SK-MEL-5 (cell line): ENCODE measurements around the gene NFE2L3. TPM values are rescaled to one million over a fixed set of nuclear protein-coding genes. Genes with fewer than 3 reads are reported as not detected.
"Not testable (repeated sequence)": the region's sequence is repeated elsewhere in the genome, so short reads cannot be mapped to it uniquely, and the experiment has no call there.

ENCODE experiments used
- DNase-seq: peaks from one replicate; pipeline ENCODE4 v3.0.0-alpha.2; 2016; ENCODE audit warnings: low read depth, low spot score
- in situ Hi-C: cut with HindIII; loops from 2 replicates; pipeline ENCODE4 v1.10.0; 2016; ENCODE audit warnings: low sequenced_read_pairs, high pct_unique_total_duplicates, low pct_unique_long_range_greater_than_20kb
- total RNA-seq: library from RNA; depleted of rRNA; stranded (reverse); fragments of >200 nt; shearing (Covaris generic); gene quantifications from 2 replicates; pipeline ENCODE4 v1.2.3, GENCODE V29; 2014

The NFE2L3 gene
- total RNA-seq, 1 experiment from 2014 or later: 9.3 TPM

DNA sequence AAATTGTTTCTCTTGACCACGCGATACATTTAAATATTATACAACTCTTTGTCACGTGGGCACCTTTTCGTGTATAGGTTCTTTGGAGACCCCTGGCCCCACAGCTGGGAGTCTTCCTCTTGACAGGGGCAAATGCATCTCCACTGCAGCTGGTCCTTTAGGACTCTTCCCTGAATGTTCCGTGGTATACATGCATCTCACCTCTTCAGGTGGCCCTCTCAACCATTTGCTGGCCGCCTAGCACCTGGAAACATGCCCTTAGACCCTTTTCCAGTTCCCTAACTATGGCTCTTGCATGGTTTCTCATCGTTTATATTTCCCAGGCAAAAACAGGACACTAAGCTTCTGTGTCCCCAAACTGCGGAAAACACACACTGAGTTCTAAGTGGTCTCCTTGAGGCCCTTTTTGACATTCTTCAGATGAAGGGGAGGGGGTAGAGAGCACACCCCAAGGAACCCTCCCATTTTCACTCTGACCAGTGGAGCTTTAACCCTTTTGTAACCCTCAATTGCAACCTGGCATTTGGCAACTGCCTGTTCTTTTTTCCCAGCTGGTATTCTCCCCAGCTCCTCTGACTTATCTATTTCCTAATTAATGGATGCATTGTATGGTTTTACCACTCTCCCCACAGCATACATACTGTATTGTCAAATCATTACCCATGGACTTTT is 28.0 kb downstream of the NFE2L3 start:
- DNase-seq: no peak

DNA sequence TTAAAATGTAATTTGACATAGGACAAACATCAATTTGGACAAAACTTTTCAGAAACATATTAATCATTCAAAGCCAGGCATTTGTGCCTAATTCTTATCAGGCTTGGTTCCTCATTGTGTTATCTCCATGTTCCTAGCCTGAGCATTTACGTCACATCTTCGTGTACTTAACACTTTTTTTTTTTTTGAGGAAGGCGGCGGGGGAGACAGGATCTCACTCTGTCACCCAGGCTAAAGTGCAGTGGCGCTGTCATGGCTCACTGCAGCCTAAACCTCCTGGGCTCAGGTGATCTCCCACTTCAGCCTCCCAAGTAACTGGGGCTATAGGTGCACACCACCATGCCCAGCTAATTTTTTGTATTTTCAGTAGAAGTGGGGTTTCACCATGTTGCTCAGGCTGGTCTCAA is 28.8 kb downstream of the NFE2L3 start:
- DNase-seq: no peak

More for the DNA sequence above, 28.0 kb downstream of the NFE2L3 start:
- in situ Hi-C loops: loop anchor here (10.0 kb wide), 1 partner anchor 85 kb away; no protein-coding TSS in a partner anchor

DNA sequence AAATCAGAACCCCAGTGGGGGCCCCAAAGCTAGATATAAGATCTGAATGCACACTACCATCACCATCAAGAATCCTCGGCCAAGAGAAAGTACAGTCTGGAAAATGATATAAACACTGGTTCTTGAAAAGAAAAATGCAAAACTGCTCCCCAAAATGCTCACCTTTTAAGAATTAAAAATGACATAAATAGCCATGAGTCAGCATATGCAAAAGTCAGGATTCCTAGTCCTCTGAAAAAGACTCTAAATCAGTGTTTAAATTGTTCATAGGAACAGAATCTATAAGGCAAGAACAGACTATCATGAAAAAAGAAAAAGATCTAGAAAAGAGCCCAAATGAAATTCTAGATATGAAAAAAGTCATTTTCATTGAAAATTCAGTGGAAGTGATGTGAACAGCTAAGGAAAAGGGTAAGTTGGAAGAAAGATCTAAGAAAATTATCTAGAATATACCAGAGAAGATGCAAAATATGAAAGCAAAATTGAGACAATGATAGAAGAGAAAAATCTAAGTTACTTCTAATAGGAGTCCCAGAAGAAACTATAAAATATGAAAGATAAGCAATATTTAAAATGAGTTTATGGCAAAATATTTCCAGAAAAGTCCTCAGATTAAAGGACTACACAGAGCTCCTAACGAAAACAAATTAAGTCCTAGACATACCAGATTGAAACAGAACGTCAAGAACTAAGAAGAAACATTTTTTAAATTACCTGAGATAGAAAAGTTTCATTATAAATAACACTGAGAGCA is 29.7 kb downstream of the NFE2L3 start:
- in situ Hi-C loops: loop anchor here (10.0 kb wide), 1 partner anchor 87 kb away; no protein-coding TSS in a partner anchor
- no peak for DNase-seq

More for the DNA sequence above, 28.8 kb downstream of the NFE2L3 start:
- in situ Hi-C loops: loop anchor here (10.0 kb wide), 1 partner anchor 86 kb away; no protein-coding TSS in a partner anchor

DNA sequence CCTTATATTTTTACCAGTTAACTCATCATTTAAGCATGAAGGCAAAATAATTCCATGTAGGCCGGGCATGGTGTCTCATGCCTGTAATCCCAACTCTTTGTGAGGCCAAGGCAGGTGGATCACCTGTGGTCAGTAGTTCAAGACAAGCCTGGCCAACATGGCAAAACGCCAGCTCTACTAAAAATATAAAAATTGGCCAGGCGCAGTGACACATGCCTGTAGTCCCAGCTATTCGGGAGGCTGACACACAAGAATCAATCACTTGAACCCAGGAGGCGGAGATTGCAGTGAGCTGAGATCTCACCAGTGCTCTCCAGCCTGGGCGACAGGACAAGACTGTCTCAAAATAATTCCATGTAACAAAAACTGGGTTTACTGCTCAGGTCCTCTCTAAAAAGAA is 30.3 kb downstream of the NFE2L3 start:
- no peak for DNase-seq
- in situ Hi-C loops: loop anchor here (10.0 kb wide), 1 partner anchor 87 kb away; no protein-coding TSS in a partner anchor

DNA sequence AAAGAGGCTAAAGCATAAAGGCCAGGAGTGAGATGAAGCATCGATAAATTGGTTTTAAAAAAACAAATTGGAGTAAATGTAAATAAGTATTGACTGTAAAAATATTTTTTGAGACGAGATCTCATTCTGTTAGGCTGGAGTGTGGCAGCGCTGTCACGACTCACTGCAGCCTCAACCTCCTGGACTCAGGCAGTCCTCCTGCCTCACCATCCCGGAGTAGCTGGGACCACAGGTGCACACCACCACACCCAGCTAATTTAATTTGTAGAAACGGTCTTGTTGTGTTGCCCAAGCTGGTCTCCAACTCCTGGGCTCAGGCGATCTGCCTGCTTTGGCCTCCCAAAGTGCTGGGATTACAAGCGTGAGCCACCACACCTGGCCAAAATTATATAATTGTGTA is 30.7 kb downstream of the NFE2L3 start:
- in situ Hi-C loops: loop anchor here (10.0 kb wide), 1 partner anchor 88 kb away; no protein-coding TSS in a partner anchor
- DNase-seq: no peak

DNA sequence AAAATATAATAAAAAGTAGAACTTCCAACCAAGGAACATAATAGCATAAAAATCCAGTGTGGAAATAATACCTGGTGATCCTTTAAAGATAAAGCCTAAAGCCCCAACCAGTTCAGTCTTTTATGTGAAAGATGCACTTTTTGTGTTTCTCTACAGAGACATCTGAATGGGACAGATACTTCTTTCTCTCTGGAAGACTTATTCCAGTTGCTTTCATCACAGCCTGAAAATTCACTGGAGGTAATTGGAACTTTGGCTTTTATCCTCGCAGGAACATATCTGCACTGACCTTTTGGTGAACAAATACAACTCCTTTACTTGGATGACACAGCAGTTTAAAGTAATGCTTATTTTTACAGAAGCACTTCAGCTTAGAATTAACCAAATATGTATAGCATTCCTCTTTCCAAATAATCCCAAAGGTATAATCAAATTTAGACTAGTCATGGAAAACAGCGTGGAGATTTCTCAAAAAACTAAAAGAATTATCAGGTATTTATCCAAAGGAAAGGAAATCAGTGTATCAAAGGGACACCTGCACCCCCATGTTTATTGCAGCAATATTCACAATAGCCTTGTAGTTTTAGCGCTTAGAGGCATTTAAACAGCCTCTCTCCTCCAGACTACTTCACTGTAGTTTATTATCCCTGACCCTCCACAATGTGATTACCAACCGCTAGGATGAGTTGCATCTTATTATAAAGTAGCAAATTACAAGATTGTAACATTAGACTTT is 31.7 kb downstream of the NFE2L3 start:
- in situ Hi-C loops: loop anchor here (10.0 kb wide), 1 partner anchor 89 kb away; no protein-coding TSS in a partner anchor
- no peak for DNase-seq

DNA sequence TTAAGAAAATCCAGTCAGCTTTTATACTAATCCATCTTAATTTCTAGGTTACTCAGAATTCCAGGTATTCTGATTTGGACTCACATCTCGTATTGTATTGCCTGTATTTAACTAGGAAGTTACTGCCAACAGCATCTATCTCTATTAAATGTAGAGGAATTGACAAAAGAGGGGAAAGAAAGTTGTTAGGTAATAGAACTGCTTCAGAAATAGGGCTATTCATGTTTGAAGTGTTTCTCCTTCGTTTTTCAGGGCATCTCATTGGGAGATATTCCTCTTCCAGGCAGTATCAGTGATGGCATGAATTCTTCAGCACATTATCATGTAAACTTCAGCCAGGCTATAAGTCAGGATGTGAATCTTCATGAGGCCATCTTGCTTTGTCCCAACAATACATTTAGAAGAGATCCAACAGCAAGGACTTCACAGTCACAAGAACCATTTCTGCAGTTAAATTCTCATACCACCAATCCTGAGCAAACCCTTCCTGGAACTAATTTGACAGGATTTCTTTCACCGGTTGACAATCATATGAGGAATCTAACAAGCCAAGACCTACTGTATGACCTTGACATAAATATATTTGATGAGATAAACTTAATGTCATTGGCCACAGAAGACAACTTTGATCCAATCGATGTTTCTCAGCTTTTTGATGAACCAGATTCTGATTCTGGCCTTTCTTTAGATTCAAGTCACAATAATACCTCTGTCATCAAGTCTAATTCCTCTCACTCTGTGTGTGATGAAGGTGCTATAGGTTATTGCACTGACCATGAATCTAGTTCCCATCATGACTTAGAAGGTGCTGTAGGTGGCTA is 32.5 kb downstream of the NFE2L3 start:
- in situ Hi-C loops: loop anchor here (10.0 kb wide), 1 partner anchor 90 kb away; no protein-coding TSS in a partner anchor
- DNase-seq: not testable (repeated sequence)

DNA sequence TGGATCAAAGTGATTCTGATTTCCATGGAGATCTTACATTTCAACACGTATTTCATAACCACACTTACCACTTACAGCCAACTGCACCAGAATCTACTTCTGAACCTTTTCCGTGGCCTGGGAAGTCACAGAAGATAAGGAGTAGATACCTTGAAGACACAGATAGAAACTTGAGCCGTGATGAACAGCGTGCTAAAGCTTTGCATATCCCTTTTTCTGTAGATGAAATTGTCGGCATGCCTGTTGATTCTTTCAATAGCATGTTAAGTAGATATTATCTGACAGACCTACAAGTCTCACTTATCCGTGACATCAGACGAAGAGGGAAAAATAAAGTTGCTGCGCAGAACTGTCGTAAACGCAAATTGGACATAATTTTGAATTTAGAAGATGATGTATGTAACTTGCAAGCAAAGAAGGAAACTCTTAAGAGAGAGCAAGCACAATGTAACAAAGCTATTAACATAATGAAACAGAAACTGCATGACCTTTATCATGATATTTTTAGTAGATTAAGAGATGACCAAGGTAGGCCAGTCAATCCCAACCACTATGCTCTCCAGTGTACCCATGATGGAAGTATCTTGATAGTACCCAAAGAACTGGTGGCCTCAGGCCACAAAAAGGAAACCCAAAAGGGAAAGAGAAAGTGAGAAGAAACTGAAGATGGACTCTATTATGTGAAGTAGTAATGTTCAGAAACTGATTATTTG is 33.3 kb downstream of the NFE2L3 start:
- no peak for DNase-seq
- in situ Hi-C loops: loop anchor here (10.0 kb wide), 1 partner anchor 90 kb away; no protein-coding TSS in a partner anchor

DNA sequence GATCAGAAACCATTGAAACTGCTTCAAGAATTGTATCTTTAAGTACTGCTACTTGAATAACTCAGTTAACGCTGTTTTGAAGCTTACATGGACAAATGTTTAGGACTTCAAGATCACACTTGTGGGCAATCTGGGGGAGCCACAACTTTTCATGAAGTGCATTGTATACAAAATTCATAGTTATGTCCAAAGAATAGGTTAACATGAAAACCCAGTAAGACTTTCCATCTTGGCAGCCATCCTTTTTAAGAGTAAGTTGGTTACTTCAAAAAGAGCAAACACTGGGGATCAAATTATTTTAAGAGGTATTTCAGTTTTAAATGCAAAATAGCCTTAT is 33.8 kb downstream of the NFE2L3 start:
- no peak for DNase-seq
- in situ Hi-C loops: loop anchor here (10.0 kb wide), 1 partner anchor 91 kb away; no protein-coding TSS in a partner anchor

DNA sequence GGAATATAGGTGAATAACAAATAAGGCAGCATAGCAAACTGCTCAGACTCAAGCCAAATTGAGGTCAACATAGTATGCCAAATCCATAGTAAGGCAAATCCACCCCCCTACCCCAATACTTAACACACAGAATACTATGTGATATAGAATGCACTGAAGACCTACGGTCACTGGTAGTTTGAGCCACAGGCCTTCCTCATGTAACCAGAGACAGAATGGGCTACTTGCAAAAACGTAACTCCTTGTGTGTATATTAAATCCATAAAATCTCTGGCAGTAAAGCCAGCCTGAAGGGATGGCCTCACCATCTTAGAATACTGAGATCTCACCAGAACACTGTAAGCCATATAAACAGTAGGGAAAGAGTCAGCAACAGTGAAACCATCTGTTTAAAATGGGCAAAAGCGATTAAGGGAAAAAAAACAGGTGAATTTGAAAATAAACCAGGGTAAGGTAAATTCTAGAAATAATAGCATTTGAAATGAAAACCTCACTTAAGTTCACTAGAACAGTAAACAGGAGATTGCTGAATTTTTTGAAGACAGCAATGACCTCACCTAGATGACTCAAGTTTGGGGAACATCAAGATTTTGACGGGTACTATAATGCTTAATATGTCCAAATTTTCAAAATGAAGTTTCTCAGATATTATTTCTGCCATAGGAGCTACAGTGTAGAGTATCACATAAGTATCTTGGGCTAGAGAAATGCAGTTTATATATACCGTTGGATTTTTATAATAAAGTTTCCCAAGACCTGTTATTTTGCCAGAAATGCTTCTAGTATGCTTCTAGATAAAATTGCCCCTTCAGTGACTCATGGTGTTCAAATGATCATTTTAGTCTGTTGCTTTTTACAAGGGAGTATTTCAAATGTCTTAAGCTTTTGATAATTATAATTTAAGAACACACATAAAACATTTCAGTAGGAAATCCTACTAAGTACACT is 34.6 kb downstream of the NFE2L3 start:
- DNase-seq: no peak
- in situ Hi-C loops: loop anchor here (10.0 kb wide), 1 partner anchor 92 kb away; no protein-coding TSS in a partner anchor

DNA sequence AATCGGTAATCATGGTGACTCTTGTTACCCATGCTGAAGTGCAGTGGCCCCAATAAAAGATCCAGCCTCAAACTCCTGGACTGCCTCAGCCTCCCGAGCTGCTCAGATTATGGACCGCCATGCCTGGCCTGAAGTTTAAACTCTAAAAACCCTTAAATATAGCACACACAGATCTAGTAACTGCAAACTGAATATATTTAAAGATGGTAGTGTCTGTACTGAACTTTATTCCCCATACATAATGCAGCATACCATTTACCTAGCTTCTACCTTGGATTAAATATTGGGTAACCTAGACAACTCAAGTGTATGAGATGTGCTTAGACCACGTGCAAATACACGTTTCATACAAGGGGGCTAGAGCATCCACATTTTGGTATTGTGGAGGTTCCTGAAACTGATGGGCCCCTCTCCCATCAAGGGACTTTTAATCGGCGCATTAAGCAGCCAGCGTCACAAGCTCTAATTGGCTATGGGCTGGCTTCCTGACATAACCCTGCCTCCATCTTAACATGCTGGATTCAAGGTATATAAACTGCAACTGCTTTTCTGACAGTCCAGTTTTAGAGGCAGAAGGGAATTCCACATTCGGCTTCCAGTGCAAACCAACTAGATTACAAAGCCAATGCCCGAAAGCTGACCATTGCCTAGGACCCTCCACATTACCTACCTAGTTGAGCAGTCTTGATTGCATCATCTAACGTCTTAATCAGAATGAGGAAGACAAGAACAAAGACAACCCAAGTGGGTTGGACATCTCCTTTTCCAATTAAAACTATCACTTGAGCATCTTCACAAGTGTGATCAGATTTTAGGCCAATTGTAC is 35.6 kb downstream of the NFE2L3 start:
- in situ Hi-C loops: loop anchor here (10.0 kb wide), 1 partner anchor 93 kb away; no protein-coding TSS in a partner anchor
- DNase-seq: peak; percentile 56

DNA sequence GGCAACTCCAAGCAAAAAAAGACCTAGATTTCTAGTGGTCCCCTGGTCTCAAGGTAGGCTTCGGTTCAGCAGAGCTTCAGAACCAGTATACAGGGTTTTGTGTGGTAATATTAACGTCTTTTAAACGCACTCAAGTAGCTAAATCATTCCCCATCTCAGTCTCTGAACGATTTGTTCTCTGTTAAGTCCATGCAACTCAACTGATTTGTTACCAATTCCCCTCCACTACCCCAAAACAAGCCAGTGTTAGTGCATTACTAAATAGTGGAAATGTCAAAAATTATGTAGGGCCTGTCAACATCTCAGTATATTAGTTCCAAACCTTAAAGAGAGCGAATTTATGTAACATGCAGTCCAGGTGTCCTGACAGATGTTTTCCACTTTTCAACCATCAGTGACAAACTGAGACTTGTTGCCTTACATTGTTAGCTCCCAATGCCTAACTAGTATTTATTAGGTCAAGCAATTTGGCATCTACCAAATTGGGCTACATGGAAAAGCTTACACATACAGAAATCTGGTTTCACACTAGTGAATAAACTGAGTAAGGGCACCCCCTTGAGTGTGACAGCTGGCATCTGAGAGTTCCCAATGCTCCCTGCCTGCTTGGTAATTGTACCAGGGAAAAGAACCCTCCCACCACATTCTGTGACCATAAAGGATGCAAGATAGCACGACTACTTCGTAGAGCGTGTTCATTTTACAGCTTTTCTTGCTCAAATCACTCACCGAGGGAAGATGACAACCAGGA is 36.4 kb downstream of the NFE2L3 start:
- in situ Hi-C loops: loop anchor here (10.0 kb wide), 1 partner anchor 94 kb away; no protein-coding TSS in a partner anchor
- no peak for DNase-seq

DNA sequence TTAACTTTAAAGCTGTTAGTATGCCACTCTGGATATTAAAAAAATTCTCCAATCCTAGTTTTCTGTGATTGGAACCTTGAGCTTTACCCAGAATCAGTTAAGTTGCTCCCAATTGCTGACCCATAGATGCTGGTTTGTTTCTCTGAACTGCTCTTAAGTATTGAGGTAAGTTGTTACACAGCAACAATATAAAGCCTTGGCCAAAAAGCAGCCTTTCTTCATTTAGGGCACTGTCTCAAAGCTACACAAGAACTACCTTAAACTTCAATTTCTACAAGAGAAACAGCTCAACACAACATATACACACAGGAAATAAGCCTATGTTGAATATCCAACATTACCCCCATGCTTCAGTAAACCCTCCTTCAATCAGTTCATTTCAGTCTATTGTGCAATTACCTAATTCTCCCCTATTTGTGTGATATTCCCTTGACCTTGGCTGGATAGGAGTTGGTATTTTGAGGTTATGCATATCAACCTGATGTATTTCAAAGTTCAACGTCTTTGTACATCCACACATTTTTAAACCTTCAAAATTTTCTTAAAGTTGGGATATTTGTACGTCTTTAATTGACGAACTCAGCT is 37.1 kb downstream of the NFE2L3 start:
- DNase-seq: no peak
- in situ Hi-C loops: loop anchor here (10.0 kb wide), 1 partner anchor 94 kb away; no protein-coding TSS in a partner anchor

DNA sequence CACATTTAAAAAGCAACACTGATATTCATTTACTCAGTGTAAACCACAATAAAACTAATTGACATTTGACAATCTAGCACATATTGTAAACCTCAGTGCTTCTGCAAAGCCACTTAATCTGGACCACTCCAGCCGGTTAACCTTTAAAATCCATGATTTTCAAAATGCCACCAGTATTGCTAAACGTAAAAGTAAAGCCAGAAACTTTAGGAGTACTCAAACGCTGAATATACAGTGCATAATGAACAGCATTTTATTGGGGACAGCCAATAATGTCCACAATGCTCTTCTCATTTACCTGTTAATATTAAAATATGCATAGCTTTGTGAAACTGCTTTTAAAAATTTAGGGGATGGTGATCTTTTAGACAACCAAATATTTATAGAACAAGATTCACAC is 37.7 kb downstream of the NFE2L3 start:
- in situ Hi-C loops: loop anchor here (10.0 kb wide), 2 partner anchors 95 to 295 kb away; no protein-coding TSS in a partner anchor
- no peak for DNase-seq
